NCI-H128 (cell line): ENCODE measurements around the gene TFB1M.

Experiments used
- DNase-seq: peaks from one replicate; lab custom pipeline; 2025; ENCODE audit not compliant: unreplicated experiment; lab: John Stamatoyannopoulos, UW

Gene TFB1M

DNA sequence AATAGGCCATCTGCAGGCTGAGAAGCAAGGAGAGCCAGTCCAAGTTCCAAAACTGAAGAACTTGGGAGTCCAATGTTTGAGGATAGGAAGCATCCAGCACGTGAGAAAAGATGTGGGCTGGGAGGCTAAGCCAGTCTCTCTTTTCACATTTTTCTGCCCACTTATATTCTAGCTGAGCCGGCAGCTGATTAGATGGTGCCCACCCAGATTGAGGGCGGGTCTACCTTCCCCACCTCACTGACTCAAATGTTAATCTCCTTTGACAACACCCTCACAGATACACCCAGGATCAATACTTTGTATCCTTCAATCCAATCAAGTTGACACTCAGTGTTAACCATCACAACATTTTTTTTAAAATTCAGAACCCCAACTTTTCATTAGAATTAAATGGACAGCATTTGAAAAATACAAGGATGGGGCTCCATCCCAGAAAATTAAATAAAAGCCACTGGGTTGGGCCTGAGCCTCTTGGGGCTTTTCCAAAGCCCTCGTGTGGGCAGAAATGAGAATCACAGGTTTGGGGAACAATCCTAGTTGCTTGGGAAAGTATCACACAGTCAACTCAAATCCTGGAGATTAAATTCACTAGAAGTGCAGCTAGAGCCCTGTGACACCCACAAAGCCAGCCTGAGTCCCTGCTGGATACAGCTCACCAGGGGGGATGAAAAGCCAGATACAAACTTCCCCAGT, 48.3 kb downstream of the TFB1M start:
- no peak for DNase-seq

DNA sequence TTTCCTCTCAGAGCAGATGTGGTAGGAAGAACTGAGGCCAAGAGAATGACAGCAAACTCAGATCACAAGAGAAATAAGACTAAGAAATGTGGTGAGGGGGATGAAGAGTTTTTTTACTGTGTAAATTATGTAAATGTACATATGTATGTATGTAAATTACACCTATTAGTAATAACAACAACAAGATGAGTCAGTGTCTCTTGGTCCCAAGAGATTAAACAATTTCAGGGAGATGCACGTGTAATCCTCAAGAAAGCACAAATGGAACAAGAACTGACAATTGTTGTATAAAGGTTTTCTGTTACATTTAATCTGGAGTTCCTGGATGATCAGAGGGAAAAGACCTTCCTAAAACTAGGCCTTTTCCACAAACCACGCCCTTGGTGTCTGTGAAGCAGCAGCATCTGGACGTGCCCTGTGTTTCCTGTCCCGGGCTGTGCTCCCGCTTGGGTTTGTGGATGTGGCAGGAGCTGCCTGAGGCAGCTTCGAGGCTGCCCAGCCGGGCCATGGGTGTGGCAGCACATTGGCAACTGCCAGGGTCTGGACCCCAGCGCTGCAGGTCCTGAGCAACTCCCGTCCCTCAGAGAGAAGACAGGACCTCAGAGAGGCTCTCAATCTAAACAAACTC, 49.5 kb downstream of the TFB1M start:
- DNase-seq: no peak

DNA sequence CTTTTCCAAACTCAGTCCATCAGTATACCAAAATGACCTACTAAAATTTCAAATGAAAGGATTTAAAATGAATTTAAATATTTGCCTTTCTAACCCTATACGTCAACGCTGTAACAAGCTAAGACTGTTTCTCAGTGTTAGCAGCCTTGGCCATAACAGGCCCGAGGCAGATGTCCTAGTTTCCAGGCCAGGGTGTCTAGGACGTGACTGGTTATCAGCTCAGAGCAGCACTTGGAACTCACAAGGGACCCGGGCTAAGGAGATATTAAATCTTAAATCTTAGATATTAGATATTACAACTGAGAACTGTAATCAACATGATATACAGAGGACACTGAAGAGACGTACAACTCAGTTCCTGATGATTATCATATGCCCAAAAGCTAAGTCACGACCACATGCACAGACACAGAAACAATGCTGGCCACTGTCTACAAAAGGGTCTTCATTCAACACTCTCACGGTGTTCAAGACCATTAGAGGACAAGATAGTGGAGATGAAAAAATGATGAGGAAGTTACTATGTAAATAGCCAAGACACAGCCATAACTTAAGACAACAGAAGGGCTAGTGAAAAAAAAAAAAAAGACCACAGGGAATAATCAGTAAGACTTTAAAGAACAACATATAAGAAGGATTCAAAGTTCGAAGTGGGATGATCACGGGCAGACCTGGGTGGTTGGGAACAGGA, 50.8 kb downstream of the TFB1M start, which contains the start of gene CLDN20:
Gene CLDN20 (plus strand): TSS at position 641 of the 691 bp plus-strand sequence. CDS start 11,707 bp downstream, outside the sequence.
- DNase-seq: no peak

DNA sequence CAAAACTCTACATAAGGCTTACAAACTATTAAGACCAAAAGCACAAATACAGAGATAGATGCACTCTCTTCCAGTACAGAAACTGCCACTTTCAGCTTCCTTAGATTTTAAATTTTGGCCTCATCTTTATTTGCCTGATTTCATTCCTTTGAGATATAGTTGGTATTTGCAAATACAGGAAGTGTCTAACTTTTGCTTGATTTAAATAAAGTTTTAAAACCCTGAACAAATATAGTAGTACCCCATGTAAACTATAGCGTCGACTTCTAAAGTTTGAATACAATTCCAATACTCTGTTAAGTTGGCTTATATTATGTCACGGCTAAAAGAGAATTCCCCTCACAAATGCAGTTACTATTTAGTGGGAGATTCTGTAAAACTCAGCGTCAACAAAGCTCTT, 51.6 kb downstream of the TFB1M start:
- no peak for DNase-seq

DNA sequence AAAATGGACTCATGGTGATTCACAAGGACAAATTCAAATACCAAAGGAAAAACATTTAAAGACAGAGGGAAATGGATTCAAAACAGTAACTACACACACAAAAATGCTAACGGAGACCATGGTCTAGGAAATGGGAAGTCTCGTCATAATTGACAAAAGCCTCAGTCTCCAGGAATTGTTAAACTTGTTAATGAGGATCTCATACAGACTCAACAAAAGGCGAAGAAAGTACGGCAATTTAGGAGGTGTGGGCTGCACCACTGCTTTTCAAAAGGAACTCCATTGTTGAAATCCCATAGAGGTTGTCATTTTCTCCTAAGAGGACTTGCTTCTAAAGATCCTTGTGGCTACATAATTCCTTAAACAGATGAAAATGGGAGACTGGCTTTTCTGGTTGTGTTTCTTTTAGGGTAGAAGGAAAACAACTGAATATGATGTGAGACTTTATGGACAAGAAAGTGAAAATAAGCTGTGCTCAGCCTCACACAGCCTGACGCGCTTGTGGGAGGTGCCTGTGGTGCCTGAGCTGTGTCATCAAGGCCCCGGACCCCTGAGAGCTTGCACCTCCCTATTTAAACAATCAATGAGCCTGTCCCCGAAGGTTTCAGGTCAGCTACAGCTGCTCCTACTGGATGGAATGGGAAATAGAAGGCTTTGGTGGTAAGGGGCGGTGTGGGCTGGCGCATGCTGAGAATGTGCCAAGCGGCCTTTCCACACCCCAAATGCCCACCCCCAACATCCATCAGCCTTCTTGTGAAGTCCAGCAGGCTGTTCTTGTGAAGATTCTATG, 53.0 kb downstream of the TFB1M start:
- no peak for DNase-seq

DNA sequence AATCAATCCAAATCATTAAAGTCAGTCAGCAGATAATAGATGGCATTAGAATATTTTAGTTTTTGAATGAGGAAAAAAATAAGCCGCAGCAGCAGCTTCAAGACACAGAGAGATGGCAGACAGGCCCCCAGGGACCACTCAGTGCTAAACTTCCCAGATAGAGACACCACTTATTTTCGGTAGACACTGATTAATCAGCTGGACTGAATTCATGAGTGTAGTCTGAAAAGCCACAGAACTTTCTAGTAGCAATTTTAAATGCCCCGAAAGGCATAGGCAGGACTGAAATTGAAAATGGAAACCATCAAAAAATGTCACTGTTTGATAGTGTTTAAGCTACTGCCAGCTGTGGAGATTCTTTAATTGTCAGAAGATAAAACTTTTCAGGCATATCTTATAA, 53.6 kb downstream of the TFB1M start:
- DNase-seq: no peak

DNA sequence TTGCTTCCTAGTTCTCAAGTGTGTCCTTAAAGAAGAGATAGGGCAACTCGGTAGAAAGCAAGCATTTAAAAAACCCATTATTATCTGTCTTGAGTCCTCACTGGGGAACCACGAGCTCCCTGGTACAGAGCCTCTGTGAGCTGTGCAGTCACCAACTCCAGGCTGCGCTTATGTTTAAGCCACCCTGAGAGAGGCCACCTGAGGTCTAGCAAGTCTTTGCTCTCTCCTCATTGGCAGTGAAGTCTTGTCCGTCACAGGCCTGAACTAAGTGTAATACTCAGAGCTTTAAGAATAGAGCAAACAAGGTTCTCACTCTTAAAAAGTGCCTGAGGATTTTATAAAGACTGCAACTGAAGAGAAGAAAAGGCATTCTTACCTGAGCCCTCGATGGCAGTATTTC, 54.4 kb downstream of the TFB1M start:
- DNase-seq: no peak

DNA sequence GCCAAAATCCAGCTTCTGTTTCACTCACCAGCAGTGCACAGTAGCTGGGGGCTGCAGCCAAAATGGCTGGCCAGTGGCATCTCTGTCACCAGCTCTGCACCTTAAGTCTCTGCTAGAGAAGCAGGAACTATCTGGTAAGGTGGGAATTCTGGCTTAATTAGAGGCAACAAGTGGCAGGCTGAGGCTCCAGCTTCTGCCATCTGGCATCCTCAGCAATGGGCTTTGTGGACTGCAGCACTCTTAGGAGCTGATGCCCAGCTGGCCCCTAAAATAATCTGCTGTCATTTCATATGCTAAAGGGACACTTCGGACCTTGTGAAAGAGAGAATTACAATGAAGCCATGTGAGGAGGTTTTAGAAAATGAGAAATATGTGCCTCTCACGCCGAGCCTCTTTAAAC, 55.1 kb downstream of the TFB1M start:
- DNase-seq: no peak

DNA sequence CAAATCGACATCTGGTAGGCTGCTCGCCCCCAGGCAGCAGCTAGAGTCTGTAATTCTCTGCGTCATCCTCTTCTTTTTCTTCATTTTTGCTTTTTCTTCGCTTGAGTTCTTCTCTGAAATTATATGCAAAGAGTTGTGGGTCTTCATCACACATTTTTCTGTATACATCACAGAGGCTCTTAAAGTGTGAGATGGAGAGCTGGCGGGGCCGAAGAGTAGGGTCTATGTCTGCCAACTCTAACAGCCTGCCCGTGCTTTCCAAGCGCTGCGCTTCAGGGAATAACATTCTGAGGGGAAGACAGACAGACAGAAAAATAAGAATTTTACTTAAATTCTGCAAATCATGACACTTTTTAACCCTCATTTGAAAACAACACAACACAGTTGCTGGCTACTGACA, 56.5 kb downstream of the TFB1M start:
- no peak for DNase-seq

DNA sequence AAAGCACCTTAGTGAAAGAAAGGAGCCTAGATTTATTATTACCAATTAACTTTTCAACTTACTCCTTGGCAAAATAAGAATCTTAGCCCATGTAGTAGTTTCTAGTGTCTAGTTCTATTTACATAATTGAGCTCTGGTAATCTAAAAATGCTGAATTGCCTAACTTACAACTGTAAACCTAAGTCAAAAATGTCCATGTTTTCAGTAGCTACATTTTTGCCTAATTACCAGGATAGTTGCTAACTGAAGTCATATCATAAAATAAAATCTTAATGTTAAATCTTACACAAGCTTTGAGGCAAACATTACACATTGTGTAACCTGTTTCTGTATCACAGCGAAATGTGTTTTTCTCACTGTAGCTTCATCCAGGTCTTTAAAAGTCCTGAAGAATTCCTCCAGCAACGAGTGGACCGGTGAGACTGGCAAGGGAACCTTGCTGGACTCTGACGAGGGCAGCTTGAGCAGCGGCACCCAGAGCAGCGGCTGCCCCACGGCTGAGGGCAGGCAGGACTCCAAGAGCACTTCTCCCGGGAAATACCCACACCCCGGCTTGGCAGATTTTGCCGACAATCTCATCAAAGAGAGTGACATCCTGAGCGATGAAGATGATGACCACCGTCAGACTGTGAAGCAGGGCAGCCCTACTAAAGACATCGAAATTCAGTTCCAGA, 58.0 kb downstream of the TFB1M start:
- no peak for DNase-seq

DNA sequence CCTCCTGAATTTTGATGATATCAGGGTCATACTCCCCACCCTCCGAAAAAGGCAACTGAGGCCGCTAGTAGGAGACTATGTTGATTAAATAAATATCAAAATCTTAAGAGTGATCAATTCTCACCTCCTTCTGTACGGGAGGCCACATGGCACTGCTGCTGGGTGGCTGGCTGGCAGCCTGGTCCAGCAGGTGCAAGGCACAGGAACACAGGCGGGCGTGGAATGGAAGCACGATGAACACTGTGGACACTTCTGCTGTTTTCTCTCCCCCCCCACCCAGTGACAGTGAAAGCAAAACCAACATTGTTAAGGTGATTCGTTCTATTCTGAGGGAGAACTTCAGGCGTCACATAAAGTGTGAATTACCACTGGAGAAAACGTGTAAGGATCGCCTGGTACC, 60.1 kb downstream of the TFB1M start:
- no peak for DNase-seq

DNA sequence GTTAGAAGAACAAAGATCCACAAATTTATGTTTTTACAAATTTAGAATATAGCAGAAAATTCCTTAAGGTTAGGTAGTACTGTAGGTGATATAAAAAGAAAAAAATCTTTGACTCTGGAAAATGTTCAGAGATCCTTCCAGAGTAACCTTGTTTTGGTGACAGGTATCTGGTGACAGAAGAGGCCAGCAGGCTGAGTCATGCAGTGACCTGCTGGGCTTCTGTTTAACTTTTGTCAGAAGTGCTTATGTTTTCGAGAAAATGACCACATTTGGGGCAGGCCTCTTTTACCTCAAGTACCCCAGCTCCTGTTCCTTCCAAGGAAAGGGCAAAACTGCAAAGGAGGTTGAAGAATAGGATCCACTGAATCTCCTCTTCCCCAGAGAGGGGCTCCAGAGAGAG, 60.9 kb downstream of the TFB1M start:
- no peak for DNase-seq

DNA sequence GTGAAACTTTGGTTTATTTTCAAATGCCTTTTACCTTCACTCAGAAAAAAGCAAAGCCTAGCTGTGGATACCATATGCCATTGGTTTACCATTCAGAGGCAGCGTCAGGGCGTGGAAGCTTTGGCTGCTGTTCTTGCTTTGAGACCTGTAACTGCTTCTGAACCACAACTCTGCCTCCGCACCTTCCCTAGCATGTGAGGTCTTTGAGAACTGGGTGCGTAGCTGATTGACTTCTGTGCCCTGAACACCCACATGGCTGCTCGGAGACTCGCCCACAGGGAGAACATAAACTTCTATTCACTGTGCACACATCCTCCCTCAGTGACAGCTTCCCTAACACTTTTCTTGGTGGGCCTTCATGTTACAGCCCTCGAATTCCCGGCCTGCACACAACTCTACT, 61.7 kb downstream of the TFB1M start:
- DNase-seq: no peak

DNA sequence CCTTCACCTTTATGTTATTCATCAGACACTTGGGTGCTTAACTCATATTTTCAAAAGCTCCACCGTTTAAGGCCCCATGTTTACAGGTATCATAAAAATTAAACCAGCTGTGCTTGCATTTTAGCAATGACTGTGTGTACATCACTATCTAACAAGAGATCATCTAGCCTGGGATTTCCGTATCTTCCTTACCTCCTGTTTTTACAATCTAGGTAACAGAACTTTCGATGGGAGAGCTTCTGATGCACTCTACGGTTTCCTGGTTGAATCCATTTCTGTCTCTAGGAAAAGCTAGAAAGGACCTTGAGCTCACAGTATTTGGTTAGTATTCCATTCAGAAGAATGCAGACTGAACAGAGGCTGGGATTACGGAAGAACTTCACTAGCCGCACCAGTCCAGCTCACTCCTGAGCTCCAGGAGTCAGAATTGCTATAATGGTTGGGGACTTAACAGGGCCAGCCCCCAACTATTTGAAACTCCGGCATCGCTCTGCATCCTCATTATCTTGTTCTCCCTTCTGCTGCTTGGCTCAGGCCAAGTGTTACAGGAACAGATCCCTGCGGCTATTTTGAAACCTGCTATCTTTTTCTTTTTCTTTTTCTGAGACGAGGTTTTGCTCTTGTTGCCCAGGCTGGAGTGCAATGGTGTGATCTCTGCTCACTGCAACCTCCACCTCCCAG, 63.4 kb downstream of the TFB1M start:
- no peak for DNase-seq

DNA sequence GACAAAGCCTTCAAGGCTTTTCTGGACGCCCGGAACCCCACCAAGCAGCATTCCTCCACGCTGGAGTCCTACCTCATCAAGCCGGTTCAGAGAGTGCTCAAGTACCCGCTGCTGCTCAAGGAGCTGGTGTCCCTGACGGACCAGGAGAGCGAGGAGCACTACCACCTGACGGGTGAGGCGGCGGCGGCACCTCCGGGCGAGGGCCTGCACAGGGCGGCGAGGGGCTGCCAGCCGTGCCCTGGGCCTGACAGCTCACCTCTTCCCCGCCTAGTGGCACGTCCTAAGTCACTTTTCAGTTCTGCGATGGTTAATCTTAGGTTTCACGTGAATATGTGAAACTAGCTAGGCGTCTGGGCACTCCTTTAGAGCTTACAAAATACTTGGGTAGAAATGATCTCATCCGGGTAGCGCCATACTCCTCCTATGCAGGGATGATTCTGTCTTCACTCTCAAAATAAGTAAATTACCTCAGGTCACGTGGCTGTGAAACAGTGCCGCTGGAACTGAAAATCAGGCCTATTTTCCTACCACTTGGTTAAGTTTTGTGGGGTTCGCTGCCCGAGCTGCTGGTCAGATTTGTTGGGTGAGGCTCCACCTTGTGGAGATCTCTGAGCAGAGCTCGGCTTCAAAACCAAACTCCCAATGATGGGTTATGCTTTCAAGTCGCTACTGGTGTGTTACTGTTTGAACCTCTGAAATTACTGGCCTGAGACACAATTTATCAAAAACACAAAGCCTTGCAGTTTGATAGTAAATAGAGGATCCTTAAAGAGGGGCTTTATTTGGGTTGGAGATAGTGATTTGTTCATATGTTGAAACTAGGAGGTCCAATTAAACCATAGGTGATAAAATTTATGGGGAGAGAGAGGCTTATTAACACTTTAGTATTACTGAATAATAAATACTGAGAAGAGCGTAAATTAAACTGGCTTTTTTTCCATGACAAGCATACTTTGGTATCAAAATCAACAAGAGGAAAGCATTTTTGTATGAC, 66.0 kb downstream of the TFB1M start:
- DNase-seq: no peak

DNA sequence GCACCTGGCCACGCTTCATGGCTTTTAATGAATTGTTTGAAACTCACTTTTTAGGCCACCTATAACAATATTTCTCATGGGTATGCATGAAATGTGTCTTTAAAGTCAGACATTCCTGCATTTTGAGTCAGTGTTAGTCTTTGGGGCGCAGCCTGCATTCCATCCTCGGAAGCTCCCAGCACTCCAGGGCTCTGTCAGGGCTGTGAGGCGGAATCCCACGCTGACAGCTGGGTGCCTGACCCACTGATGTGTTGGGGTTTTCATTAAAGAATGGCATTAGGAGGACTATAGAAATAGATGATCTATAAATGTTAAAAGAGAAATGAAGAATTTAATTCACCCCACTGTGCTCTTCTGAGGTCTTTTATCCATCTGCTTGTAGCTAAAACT, 66.7 kb downstream of the TFB1M start:
- DNase-seq: no peak

DNA sequence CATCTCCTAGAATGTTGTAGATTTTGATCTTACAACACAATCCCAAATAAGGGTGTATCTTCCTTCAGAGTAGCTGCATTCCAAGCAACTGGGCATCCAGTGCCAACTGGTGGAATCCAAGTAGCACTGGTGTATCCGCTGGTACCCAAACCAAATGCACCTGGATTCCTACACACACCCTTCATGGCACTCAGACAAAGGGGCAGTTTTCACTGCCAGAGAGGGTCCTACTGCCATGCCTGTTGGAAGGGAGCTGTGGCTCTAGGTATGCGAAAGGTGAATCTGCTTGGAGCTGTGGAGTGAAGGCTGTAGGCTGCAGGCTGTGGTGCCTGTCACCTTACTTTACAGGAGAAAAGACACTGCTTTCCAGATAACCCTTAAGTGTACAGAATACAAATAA, 67.5 kb downstream of the TFB1M start:
- no peak for DNase-seq

DNA sequence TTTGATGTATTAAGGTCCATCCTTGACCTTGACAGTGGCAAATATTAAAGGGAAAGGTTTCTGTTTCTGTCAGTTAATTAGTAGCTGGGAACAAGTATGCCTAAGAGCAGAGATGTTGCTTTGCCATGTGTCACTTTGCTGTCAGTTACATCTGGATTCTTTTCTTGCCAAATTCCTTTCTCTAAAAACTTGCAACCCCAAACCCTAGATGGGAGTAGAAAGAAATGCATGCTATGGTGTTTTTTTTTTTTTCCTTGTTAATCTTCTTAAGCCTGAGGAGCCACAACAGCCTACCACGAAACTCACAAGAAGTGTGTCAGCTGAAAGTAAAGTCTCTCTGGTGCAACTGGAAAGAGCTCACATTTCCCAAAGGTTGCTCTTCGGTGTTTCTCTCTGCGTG, 68.5 kb downstream of the TFB1M start:
- DNase-seq: no peak

DNA sequence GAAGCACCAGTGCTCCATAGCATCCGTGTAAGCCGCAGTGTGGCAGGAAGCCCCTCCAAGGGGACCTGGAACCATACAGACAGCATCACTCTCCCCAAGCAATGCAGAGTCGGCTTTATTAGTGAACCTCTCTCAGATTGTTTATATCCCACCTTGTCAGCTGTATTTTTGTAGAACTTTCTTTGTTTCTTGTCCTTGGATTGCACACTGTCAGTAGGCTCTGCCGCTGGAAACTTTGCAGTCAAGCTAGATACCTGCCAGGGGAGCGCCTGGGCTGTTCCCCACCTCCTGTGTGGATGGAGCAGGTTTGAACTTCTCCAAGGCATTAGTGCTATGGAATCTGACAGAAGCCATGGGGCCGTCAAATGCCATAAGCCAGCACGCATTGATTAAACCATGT, 69.1 kb downstream of the TFB1M start:
- no peak for DNase-seq
